Fibroblast of pulmonary artery (primary cell): Measurements from ENCODE around the gene DCLK1.

Experiments
- DNase-seq: peaks from one replicate; pipeline ENCODE4 v3.0.0-alpha.2; 2010; ENCODE audit warnings: low read depth
- H3K4me3 ChIP-seq: replicated peaks from 2 replicates; pipeline ENCODE4 v1.5.1; 2011; ENCODE audit warnings: low read depth, mild to moderate bottlenecking, control low read depth, low read length, moderate library complexity
- TF ChIP-seq, protein P1 (sequence below): IDR thresholded peaks from 2 replicates; pipeline ENCODE4 v1.5.1; 2011; ENCODE audit warnings: mild to moderate bottlenecking, control low read depth, low read length, inconsistent platforms; ENCODE audit errors: missing control alignments

DCLK1 gene

DNA sequence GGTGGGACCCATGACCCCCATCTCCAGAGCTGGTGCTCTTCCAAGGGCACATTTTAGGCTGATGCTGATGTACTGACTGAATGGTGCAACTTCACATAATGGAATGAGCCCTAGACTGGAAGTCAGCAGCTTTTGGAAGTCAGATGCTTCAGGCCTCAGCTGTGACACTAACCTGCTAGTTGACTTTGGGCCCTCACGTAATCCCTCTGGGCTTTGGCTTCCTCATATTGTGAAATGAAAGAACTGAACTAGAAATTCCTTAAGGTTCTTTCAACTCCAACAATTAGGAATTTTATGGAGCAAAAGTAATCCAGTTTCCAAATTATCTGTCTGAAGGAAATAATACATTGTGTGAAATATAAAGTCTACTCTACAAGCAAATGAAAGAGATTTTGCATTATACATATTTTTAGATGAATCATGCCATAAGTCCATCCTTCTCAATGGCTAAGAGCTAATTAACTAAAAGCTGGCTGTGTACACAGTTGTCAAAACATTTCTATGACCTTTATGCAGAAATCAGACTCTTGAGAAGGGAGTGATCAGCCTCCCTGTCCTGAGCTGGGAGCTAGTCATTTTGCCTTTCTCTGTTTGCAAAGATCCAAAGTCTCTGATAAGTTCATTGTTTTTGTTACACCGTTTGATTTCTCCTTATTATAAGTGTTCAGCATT is 204.2 kb downstream of the DCLK1 start:
- H3K4me3 ChIP-seq, result no peak overlapping the region
- DNase-seq, result no peak
- TF ChIP-seq, protein P1, sequence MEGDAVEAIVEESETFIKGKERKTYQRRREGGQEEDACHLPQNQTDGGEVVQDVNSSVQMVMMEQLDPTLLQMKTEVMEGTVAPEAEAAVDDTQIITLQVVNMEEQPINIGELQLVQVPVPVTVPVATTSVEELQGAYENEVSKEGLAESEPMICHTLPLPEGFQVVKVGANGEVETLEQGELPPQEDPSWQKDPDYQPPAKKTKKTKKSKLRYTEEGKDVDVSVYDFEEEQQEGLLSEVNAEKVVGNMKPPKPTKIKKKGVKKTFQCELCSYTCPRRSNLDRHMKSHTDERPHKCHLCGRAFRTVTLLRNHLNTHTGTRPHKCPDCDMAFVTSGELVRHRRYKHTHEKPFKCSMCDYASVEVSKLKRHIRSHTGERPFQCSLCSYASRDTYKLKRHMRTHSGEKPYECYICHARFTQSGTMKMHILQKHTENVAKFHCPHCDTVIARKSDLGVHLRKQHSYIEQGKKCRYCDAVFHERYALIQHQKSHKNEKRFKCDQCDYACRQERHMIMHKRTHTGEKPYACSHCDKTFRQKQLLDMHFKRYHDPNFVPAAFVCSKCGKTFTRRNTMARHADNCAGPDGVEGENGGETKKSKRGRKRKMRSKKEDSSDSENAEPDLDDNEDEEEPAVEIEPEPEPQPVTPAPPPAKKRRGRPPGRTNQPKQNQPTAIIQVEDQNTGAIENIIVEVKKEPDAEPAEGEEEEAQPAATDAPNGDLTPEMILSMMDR, result no peak

DNA sequence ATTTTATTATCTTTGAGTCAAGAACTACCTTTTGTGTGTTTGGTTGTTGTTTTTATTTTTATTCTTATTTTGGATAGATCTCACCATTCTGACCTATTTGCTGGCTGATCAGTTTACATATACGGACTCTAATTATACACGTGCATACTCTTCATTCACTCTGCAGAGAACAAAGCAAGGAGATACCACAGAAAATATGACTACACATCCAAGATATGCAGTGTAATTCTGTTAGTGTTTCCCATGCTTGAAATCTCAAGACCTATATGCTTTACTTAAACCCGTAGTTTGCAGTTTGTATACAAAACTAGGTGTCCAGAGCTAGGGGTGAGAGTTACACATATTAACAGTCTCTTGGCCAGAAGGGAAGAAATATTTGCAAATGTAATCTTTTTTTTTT is 205.5 kb downstream of the DCLK1 start:
- no peak overlapping the region for H3K4me3 ChIP-seq
- no peak for DNase-seq
- TF ChIP-seq, protein P1, result no peak

DNA sequence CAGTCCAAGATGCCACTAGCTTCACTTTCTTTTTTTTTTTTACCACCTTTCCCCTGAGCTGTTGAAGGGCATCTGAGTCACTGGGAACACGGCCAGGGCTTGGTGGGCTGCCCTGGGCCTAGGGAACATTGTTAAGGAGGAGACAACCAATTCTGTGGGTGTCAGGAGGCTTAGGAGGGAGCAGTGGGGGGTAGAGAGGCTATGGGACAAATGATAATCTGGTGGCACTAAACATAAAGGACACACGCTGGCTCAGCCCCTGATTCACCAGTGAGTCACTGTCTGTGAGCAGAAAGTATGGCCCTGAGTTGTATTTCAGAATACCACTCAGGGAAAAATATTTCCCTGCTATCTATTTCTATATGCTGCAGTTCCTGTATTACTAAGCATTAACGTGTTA is 207.8 kb downstream of the DCLK1 start:
- TF ChIP-seq, protein P1, result no peak
- peak; percentile 33 for DNase-seq
- H3K4me3 ChIP-seq, result no peak overlapping the region

DNA sequence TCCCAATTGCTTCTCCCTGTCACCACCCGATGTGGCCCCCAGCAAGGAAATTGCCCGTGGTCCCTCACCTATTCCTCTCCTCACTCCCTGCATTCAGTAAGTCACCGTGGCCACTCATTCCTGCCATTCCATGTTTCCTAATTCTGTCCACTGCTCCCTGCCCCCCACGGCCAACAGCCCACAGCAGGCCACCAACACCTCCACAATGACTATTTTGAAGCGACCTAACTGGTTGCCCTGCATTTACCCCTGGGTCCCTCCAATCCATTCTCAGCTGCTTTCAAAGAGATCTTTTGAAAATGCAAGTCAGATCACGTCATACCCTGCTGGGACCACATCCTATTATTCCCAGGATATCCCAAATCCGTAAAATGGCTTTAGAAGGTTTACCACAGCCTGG is 210.4 kb downstream of the DCLK1 start:
- TF ChIP-seq, protein P1, result no peak
- no peak overlapping the region for H3K4me3 ChIP-seq
- no peak for DNase-seq

- no peak for DNase-seq
Observed at GRCh38 chr13:35917942-35918645, 213.1 kb downstream of the DCLK1 start.

DNA sequence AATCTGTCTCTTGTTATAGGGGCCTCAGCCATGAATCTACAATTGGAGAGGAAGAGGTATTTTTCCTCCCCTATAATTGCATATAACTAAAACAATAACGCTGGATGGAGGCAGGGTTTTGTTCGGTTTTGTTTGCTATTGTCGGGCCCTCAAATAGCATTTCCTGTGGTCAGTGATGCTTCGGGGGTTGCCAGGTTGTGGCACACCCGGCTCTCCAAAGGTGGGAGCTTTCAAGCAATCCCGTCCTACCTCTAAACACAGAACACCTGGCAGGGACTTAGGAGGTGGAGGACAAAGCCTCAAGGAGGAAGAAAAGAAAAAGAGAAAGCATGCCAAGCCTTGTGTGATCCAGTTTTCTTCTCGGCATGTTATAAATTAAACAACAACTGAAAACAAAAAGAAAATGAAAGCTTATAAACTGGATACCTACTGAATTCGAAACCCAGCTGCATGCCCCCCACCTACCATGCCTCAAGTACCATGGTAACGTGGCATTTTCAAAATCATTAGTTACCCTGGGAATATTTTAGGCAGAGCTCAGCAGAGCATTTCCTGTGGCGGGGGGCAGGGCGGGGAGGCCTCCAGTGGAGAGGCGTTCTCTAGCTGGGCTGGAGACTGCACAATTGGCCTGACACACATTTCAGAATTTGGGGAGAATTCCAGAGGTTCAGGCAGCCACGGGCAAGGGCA is 213.8 kb downstream of the DCLK1 start:
- no peak overlapping the region for H3K4me3 ChIP-seq
- DNase-seq, result no peak
- TF ChIP-seq, protein P1, result no peak

More at GRCh38 chr13:35917942-35918645, 213.1 kb downstream of the DCLK1 start:
- no peak overlapping the region for H3K4me3 ChIP-seq
- TF ChIP-seq, protein P1, result no peak
